ENCODE results near the gene NFASC. TPM values are rescaled to one million over a fixed set of nuclear protein-coding genes. Genes with fewer than 3 reads are reported as not detected.

NFASC gene
- total and polyA plus RNA-seq, 2 donors (not counting 3 experiments of a cell fraction or from before 2014, with no cell fraction given): not detected

DNA sequence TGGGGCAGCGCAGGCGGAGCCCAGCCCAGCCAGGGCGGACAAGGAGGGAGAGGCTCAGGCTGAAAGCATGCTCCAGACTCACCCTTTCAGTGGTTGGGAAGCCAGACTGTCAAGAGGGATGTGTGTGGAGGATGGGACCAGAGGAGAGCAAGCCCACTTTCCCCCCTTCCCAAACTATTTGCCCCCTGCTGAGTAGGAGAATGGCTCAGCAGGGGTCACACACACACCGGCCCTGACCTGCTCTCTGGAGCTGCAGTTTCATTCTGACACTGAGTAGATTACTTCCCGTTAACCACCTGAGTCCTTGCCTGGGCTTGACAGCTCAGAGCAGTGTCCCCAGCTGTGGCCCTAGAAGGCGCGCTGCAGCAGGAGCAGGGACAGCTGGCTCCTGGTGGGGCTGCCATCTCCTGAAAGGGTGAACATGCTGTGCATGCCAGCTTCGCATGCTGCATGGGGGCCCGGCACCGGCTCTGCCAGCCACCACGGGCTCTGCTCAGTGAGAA lies 120.7 kb downstream of the NFASC start:
- H3K4me1 ChIP-seq (ENCODE audit: control insufficient read depth, extremely low read depth, insufficient read depth, low read length): no peaks in the 10 kb centered on the region
- no peak overlapping the region for H3K4me3 ChIP-seq (replicated peaks in 1 of 3; ENCODE audit: insufficient read depth in 1 of 3, low read depth in 1 of 3, low read length in 3 of 3)
- CTCF ChIA-PET: interaction anchor here (1.3 to 6.2 kb wide), 3 partner anchors 68 to 264 kb away, joined by 3 to 86 read pairs (median 24); no protein-coding TSS in a partner anchor
- H3K79me2 ChIP-seq (ENCODE audit: control insufficient read depth, insufficient read depth, low read length): no peaks in the 10 kb centered on the region
- H3K36me3 ChIP-seq (ENCODE audit: control insufficient read depth in 2 of 2, extremely low read depth in 1 of 2, insufficient read depth in 2 of 2, low read length in 2 of 2): no peaks in the 10 kb centered on the region
- TF ChIP-seq GATA2 (IDR thresholded peaks at IDR 0.05; ENCODE audit: insufficient read depth, insufficient read length, low read depth, low read length) (no peak), EZH2 (IDR thresholded peaks at IDR 0.05; ENCODE audit: borderline replicate concordance, low read depth, low read length, severe bottlenecking) (no peak), JUN (IDR thresholded peaks at IDR 0.05; ENCODE audit: borderline replicate concordance, insufficient read depth, insufficient read length, low read depth) (no peak), POLR2AphosphoS5 (IDR thresholded peaks at IDR 0.05; ENCODE audit: insufficient read depth, low read depth, low read length) (no peak), FOS (IDR thresholded peaks at IDR 0.05; ENCODE audit: borderline replicate concordance, insufficient read depth, low read length) (no peak), MYC (IDR thresholded peaks at IDR 0.05; ENCODE audit: low read depth, low read length) (no peak), POLR2A (IDR thresholded peaks at IDR 0.05; ENCODE audit: low read depth, low read length) (no peak)
- TF ChIP-seq, protein P1, sequence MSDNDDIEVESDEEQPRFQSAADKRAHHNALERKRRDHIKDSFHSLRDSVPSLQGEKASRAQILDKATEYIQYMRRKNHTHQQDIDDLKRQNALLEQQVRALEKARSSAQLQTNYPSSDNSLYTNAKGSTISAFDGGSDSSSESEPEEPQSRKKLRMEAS (IDR thresholded peaks at IDR 0.05; ENCODE audit: insufficient read depth, insufficient read length): no peak
- TF ChIP-seq, protein P2, sequence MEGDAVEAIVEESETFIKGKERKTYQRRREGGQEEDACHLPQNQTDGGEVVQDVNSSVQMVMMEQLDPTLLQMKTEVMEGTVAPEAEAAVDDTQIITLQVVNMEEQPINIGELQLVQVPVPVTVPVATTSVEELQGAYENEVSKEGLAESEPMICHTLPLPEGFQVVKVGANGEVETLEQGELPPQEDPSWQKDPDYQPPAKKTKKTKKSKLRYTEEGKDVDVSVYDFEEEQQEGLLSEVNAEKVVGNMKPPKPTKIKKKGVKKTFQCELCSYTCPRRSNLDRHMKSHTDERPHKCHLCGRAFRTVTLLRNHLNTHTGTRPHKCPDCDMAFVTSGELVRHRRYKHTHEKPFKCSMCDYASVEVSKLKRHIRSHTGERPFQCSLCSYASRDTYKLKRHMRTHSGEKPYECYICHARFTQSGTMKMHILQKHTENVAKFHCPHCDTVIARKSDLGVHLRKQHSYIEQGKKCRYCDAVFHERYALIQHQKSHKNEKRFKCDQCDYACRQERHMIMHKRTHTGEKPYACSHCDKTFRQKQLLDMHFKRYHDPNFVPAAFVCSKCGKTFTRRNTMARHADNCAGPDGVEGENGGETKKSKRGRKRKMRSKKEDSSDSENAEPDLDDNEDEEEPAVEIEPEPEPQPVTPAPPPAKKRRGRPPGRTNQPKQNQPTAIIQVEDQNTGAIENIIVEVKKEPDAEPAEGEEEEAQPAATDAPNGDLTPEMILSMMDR (IDR thresholded peaks at IDR 0.05; ENCODE audit: extremely low read depth in 1 of 2, insufficient read depth in 1 of 2, low read depth in 1 of 2, low read length in 2 of 2): no peak
- H3K9me1 ChIP-seq (replicated peaks; ENCODE audit: control insufficient read depth, extremely low read depth, insufficient read depth, low read length): no peaks in the 10 kb centered on the region
- H3K27ac ChIP-seq (ENCODE audit: insufficient read depth, low read depth, low read length): no peak overlapping the region
- H3K9me3 ChIP-seq (replicated peaks; ENCODE audit: control insufficient read depth, insufficient read depth, low read length): no peaks in the 10 kb centered on the region
- H3K4me2 ChIP-seq (ENCODE audit: insufficient read depth, low read length): no peak overlapping the region
- no peaks in the 10 kb centered on the region for H4K20me1 ChIP-seq (replicated peaks; ENCODE audit: control insufficient read depth, extremely low read depth, insufficient read depth, low read length)
- no TSS peak for BruUV-seq (replicated peaks)
- DNase-seq (ENCODE audit: low read depth, low spot score) (no peak), FAIRE-seq (no peak)
- no peak overlapping the region for H2AFZ ChIP-seq (ENCODE audit: low read depth, low read length)
- H3K9ac ChIP-seq (replicated peaks; ENCODE audit: extremely low read depth, insufficient read depth, low read length): no peak overlapping the region
- POLR2A ChIA-PET: no interaction called here
- dilution Hi-C loops (cut with MboI; ENCODE audit: extremely low pct_ligation_motif_present, low sequenced_read_pairs): no loop called here
- intact Hi-C loops (cut with micrococcal nuclease): no loop called here
- H3K27me3 ChIP-seq (ENCODE audit: control insufficient read depth in 2 of 2, insufficient read depth in 2 of 2, low read length in 2 of 2): peaks cover 0 to 16% of the 10 kb centered on the region in 2 experiments
